ES-I3 (cell line): Measurements from ENCODE around the gene NOL6.
A peak's percentile ranks its signal among the peaks of the same experiment; 100 is the strongest.

ENCODE experiments used
- H3K36me3 ChIP-seq: 2 replicates; pipeline ENCODE4 v1.6.1; 2013; ENCODE audit warnings: mild to moderate bottlenecking, low read length, control low read depth, moderate library complexity; ENCODE audit not compliant: insufficient read depth
- H3K4me1 ChIP-seq: 2 replicates; pipeline ENCODE4 v1.6.1; 2013; ENCODE audit warnings: mild to moderate bottlenecking, control low read depth, low read length; ENCODE audit not compliant: insufficient read depth
- H3K9ac ChIP-seq: 2 replicates; pipeline ENCODE4 v1.6.1; 2013; ENCODE audit warnings: low read depth, mild to moderate bottlenecking, low read length, moderate library complexity
- H3K9me3 ChIP-seq: 2 replicates; pipeline ENCODE4 v1.6.1; 2013; ENCODE audit warnings: mild to moderate bottlenecking, low read length, moderate library complexity; ENCODE audit not compliant: control insufficient read depth, insufficient read depth

NOL6 gene

GRCh38 chr9:33453286-33453860 lies 20.4 kb downstream of the NOL6 start:
- Histone ChIP-seq H3K9ac (no peak overlapping the region), H3K9me3 (no peaks in the 10 kb centered on the region), H3K36me3 (no peaks in the 10 kb centered on the region), H3K4me1 (peaks cover 15% of the 10 kb centered on the region; the same call in 1 of the 2 replicates)

GRCh38 chr9:33452828-33453271 lies 20.9 kb downstream of the NOL6 start:
- no peak overlapping the region for H3K9ac ChIP-seq

GRCh38 chr9:33450621-33451146 lies 23.0 kb downstream of the NOL6 start:
- peaks cover 14% of the 10 kb centered on the region for H3K4me1 ChIP-seq
- H3K9ac ChIP-seq = no peak overlapping the region
- no peaks in the 10 kb centered on the region for H3K36me3 ChIP-seq
- no peaks in the 10 kb centered on the region for H3K9me3 ChIP-seq

More at GRCh38 chr9:33452828-33453271, 20.9 kb downstream of the NOL6 start:
- Histone ChIP-seq H3K4me1 (peaks cover 12% of the 10 kb centered on the region; the same call in 1 of the 2 replicates), H3K36me3 (no peaks in the 10 kb centered on the region), H3K9me3 (no peaks in the 10 kb centered on the region)

GRCh38 chr9:33449715-33450114 lies 24.0 kb downstream of the NOL6 start:
- Histone ChIP-seq H3K9me3 (no peaks in the 10 kb centered on the region), H3K9ac (no peak overlapping the region), H3K4me1 (peaks cover 16% of the 10 kb centered on the region), H3K36me3 (no peaks in the 10 kb centered on the region)

- Histone ChIP-seq H3K4me1 (peaks cover 16% of the 10 kb centered on the region), H3K36me3 (no peaks in the 10 kb centered on the region), H3K9me3 (no peaks in the 10 kb centered on the region), H3K9ac (peak overlapping the region; percentile 41; the same call in 1 of the 2 replicates)
Measured at GRCh38 chr9:33447799-33448553, 25.7 kb downstream of the NOL6 start.

- Histone ChIP-seq H3K4me1 (peaks cover 11% of the 10 kb centered on the region), H3K9me3 (no peaks in the 10 kb centered on the region), H3K9ac (peak within 1 kb of the TSS; percentile 41; the same call in 1 of the 2 replicates), H3K36me3 (no peaks in the 10 kb centered on the region)
Measured at GRCh38 chr9:33446946-33447798, 26.6 kb downstream of the NOL6 start, which contains the start of gene AQP3. TSS of gene AQP3 (minus strand) at chr9:33447593. CDS start at chr9:33447530, 63 bp downstream.

GRCh38 chr9:33446240-33446945 lies 27.3 kb downstream of the NOL6 start:
- peaks cover 11% of the 10 kb centered on the region for H3K4me1 ChIP-seq
- H3K36me3 ChIP-seq = no peaks in the 10 kb centered on the region
- H3K9ac ChIP-seq = peak overlapping the region; percentile 41; the same call in 1 of the 2 replicates
- H3K9me3 ChIP-seq = no peaks in the 10 kb centered on the region

GRCh38 chr9:33445389-33446239 lies 28.1 kb downstream of the NOL6 start:
- Histone ChIP-seq H3K36me3 (no peaks in the 10 kb centered on the region), H3K9me3 (no peaks in the 10 kb centered on the region), H3K4me1 (peaks cover 11% of the 10 kb centered on the region), H3K9ac (no peak overlapping the region)

GRCh38 chr9:33443464-33444154 lies 30.1 kb downstream of the NOL6 start:
- Histone ChIP-seq H3K36me3 (no peaks in the 10 kb centered on the region), H3K9ac (no peak overlapping the region), H3K4me1 (peaks cover 11% of the 10 kb centered on the region), H3K9me3 (no peaks in the 10 kb centered on the region)

GRCh38 chr9:33443047-33443446 lies 30.7 kb downstream of the NOL6 start:
- H3K4me1 ChIP-seq = peaks cover 11% of the 10 kb centered on the region
- no peaks in the 10 kb centered on the region for H3K36me3 ChIP-seq
- no peaks in the 10 kb centered on the region for H3K9me3 ChIP-seq
- no peak overlapping the region for H3K9ac ChIP-seq

- no peaks in the 10 kb centered on the region for H3K9me3 ChIP-seq
- H3K9ac ChIP-seq = no peak overlapping the region
- no peaks in the 10 kb centered on the region for H3K36me3 ChIP-seq
- peaks cover 12% of the 10 kb centered on the region for H3K4me1 ChIP-seq
Measured at GRCh38 chr9:33442125-33442524, 31.6 kb downstream of the NOL6 start.

GRCh38 chr9:33440609-33441008 lies 33.1 kb downstream of the NOL6 start:
- no peak overlapping the region for H3K9ac ChIP-seq
- H3K36me3 ChIP-seq = no peaks in the 10 kb centered on the region
- H3K4me1 ChIP-seq = peaks cover 23% of the 10 kb centered on the region; the same call in 1 of the 2 replicates
- H3K9me3 ChIP-seq = no peaks in the 10 kb centered on the region
